OCI-LY7 (cell line): ENCODE data around the gene ZNF516. TPM values are rescaled to one million over a fixed set of nuclear protein-coding genes. Genes with fewer than 3 reads are reported as not detected.
A peak's percentile ranks its signal among the peaks of the same experiment; 100 is the strongest.

Source experiments
- BruUV-seq: library from RNA; stranded (reverse); fragments of 400-500 nt; replicated peaks from 2 replicates; lab custom pipeline; 2021; lab: Mats Ljungman, UMichigan
- CTCF ChIA-PET: fragments of 300-600 bp; sonication (Branson Sonifier 250); formaldehyde crosslinking; loops from one replicate; lab custom pipeline; 2022; ENCODE audit warnings: antibody characterized with exemption; ENCODE audit not compliant: unreplicated experiment; lab: Charles Lee
- POLR2A ChIA-PET: fragments of 300-600 bp; sonication (Branson Sonifier 250); formaldehyde crosslinking; loops from one replicate; lab custom pipeline; 2022; ENCODE audit warnings: antibody characterized with exemption; lab: Charles Lee
- DNase-seq: peaks from one replicate; pipeline ENCODE4 v3.0.0-alpha.2; 2015; ENCODE audit warnings: low spot score
- H2AFZ ChIP-seq: fragments of 200-600 bp; sonication (generic), shearing (Covaris generic); 2 replicates; pipeline ENCODE4 v1.6.1; 2014; ENCODE audit warnings: mild to moderate bottlenecking, antibody characterized with exemption, low read length, moderate library complexity
- H3K27ac ChIP-seq: fragments of 200-600 bp; sonication (generic); 2 replicates; pipeline ENCODE4 v1.5.1; 2014; ENCODE audit warnings: mixed run types, low read depth, mild to moderate bottlenecking, moderate library complexity, low read length, inconsistent platforms; ENCODE audit not compliant: poor library complexity, severe bottlenecking
- H3K36me3 ChIP-seq: fragments of 200-600 bp; sonication (generic); 2 replicates; pipeline ENCODE4 v1.6.1; 2014; ENCODE audit warnings: mild to moderate bottlenecking, antibody characterized with exemption, low read length, moderate library complexity, mixed read lengths; ENCODE audit not compliant: insufficient read depth
- H3K4me1 ChIP-seq: fragments of 200-600 bp; sonication (generic); 2 replicates; pipeline ENCODE4 v1.5.1; 2014; ENCODE audit warnings: mild to moderate bottlenecking, low read length; ENCODE audit not compliant: insufficient read depth, poor library complexity, severe bottlenecking
- H3K4me2 ChIP-seq: fragments of 200-600 bp; sonication (generic); 2 replicates; pipeline ENCODE4 v1.6.1; 2014; ENCODE audit warnings: mild to moderate bottlenecking, low read length
- H3K4me3 ChIP-seq: fragments of 200-600 bp; sonication (generic); 2 replicates; pipeline ENCODE4 v1.5.1; 2014; ENCODE audit warnings: mild to moderate bottlenecking, low read depth, low read length; ENCODE audit not compliant: poor library complexity, severe bottlenecking
- H3K79me2 ChIP-seq: fragments of 200-600 bp; sonication (generic); 2 replicates; pipeline ENCODE4 v1.6.1; 2016; ENCODE audit warnings: low read depth, mild to moderate bottlenecking, low read length, moderate library complexity, mixed read lengths; ENCODE audit not compliant: insufficient read depth
- H3K9me2 ChIP-seq: fragments of 200-600 bp; sonication (generic); 2 replicates; pipeline ENCODE4 v1.6.1; 2016; ENCODE audit warnings: mild to moderate bottlenecking, low read length, mixed read lengths; ENCODE audit not compliant: insufficient read depth
- H3K9me3 ChIP-seq: fragments of 200-600 bp; sonication (generic); 2 replicates; pipeline ENCODE4 v1.6.1; 2014; ENCODE audit warnings: mild to moderate bottlenecking, mixed run types, low read length, mixed read lengths
- H4K20me1 ChIP-seq: fragments of 200-600 bp; sonication (generic); 2 replicates; pipeline ENCODE4 v1.6.1; 2014; ENCODE audit warnings: mild to moderate bottlenecking, antibody characterized with exemption, low read length, moderate library complexity, mixed read lengths; ENCODE audit not compliant: insufficient read depth
- EZH2phosphoT487 ChIP-seq: fragments of 200-600 bp; sonication (generic); IDR thresholded peaks from 2 replicates; pipeline ENCODE4 v1.6.1; 2018; ENCODE audit warnings: low read depth, borderline replicate concordance, mild to moderate bottlenecking, mixed run types, antibody characterized with exemption, low read length, moderate library complexity, mixed read lengths
- intact Hi-C: fragments of 100-400 bp; cut with micrococcal nuclease; formaldehyde crosslinking; loops from one replicate; pipeline ENCODE4 v1.10.0; 2022; ENCODE audit not compliant: unreplicated experiment
- total RNA-seq, 2 experiments: library from RNA; depleted of rRNA in 1 of 2; stranded (reverse); fragments of >200 nt in 1 of 2; shearing (Covaris generic) in 1 of 2; gene quantifications; 2 replicates each; pipeline ENCODE4 v1.2.3, GENCODE V29; 2014 to 2022
- TF ChIP-seq, protein P1 (sequence below): fragments of 200-600 bp; sonication (generic); conservative IDR thresholded peaks from 2 replicates; pipeline ENCODE4 v1.5.1; 2014; ENCODE audit warnings: mild to moderate bottlenecking, antibody characterized with exemption, low read length, moderate library complexity, mixed read lengths

The ZNF516 gene
- total RNA-seq, 2 experiments from 2014 or later, result 16.2 to 32.3 TPM

DNA sequence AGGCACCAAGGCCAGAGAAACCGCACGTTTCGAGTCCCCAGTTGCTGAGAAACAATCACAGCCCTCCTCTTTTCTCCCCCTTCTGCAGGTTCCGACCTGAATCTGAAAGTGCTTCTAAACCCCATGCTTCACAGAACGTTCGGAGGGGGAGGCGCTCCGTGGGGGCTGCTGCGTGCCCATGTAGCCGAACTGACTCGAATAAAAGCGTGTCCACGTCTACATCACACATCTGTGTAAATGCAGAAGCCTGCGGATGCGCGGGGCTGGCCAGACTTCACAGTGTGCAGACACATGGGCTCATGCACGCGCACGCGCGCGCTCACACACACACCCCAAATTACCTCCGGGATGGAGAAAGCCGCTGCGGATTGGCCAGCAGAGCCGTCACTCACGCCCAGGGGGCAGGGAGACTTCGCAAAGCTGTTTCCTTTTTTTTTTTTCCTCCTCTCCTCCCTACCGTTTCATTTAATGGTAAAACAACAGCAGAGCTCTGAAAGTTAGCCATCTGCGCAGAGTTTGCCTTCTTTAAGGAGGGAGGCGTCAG is 2.3 kb downstream of the ZNF516 start:
- BruUV-seq, result TSS peak; percentile 42
- H2AFZ ChIP-seq, result no peak overlapping the region

DNA sequence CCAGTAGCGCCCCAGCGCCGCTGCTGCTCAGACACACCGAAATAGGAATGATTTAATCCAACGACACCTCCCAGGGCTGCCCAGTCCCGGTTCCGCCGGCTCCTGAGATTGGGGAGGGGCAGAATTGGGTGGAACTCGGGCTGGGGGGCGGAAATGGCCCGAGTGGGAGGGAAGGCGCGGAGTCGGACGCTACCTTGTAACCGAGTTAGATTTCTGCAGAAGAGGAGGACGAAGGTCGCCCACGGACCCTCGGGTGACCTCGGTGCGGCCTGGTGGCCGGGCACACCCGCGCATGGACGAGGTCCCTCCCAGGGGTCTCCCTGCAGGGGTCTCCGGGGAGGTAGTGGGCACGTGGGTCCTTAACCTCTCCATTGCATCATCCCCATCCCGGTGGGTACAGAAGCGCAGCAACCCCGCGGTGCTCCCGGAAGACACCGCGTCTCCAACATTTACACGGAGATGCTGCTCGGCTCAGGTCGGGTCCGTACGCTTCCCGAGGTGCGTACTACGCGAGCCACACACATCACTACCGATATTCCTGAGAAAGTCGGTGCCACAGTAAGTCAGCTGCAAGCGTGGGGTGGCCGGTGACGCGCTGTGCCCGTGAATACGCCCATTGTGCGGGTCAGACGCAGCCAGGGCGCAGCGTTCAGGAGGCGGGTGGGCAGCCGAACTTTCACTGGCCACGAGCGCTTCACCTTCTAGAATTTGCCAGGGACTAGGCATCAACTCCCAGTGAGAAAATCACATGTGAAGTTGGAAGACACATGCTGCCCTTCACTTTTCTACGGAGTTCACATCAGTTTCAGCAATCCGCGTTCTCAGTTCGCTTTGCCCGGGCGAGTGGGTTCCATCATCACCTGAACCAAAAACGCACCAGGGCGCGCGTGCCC is 3.0 kb downstream of the ZNF516 start:
- no peak overlapping the region for H2AFZ ChIP-seq
- ChIA-PET CTCF (no interaction called here), POLR2A (no interaction called here)
- intact Hi-C loops, result loop anchor here (10.0 kb wide), 3 partner anchors 473 to 1277 kb away; partner anchors contain the start of gene TSHZ1
- H3K36me3 ChIP-seq, result no peaks in the 10 kb centered on the region; the same call in 1 of the 2 replicates
- no peaks in the 10 kb centered on the region for H3K9me3 ChIP-seq
- H3K9me2 ChIP-seq, result no peaks in the 10 kb centered on the region
- no TSS peak for BruUV-seq
- peaks cover 41% of the 10 kb centered on the region for H3K4me1 ChIP-seq
- peaks cover 70% of the 10 kb centered on the region for H3K79me2 ChIP-seq
- peak; percentile 23 for DNase-seq
- peak overlapping the region; percentile 86 for H3K27ac ChIP-seq
- TF ChIP-seq, protein P1, sequence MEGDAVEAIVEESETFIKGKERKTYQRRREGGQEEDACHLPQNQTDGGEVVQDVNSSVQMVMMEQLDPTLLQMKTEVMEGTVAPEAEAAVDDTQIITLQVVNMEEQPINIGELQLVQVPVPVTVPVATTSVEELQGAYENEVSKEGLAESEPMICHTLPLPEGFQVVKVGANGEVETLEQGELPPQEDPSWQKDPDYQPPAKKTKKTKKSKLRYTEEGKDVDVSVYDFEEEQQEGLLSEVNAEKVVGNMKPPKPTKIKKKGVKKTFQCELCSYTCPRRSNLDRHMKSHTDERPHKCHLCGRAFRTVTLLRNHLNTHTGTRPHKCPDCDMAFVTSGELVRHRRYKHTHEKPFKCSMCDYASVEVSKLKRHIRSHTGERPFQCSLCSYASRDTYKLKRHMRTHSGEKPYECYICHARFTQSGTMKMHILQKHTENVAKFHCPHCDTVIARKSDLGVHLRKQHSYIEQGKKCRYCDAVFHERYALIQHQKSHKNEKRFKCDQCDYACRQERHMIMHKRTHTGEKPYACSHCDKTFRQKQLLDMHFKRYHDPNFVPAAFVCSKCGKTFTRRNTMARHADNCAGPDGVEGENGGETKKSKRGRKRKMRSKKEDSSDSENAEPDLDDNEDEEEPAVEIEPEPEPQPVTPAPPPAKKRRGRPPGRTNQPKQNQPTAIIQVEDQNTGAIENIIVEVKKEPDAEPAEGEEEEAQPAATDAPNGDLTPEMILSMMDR, result no peak
- TF ChIP-seq EZH2phosphoT487, result no peak
- H3K4me2 ChIP-seq, result peak overlapping the region; percentile 81
- H3K4me3 ChIP-seq, result peak overlapping the region; percentile 77
- H4K20me1 ChIP-seq, result peaks cover 25% of the 10 kb centered on the region; the same call in 1 of the 2 replicates

More for the DNA sequence above, 2.3 kb downstream of the ZNF516 start:
- peaks cover 23% of the 10 kb centered on the region; the same call in 1 of the 2 replicates for H4K20me1 ChIP-seq
- ChIA-PET CTCF (interaction anchor here (0.6 kb wide), 1 partner anchor 55 kb away, joined by 5 read pairs; no protein-coding TSS in a partner anchor), POLR2A (no interaction called here)
- intact Hi-C loops, result loop anchor here (10.0 kb wide), 3 partner anchors 472 to 1278 kb away; partner anchors contain the start of gene TSHZ1
- peak overlapping the region; percentile 77 for H3K4me3 ChIP-seq
- no peaks in the 10 kb centered on the region; the same call in 1 of the 2 replicates for H3K36me3 ChIP-seq
- peak; percentile 95 for DNase-seq
- H3K4me2 ChIP-seq, result peak overlapping the region; percentile 81
- peaks cover 64% of the 10 kb centered on the region for H3K79me2 ChIP-seq
- H3K27ac ChIP-seq, result peak overlapping the region; percentile 86
- TF ChIP-seq, protein P1, result no peak
- no peak for TF ChIP-seq EZH2phosphoT487
- no peaks in the 10 kb centered on the region for H3K9me2 ChIP-seq
- no peaks in the 10 kb centered on the region for H3K9me3 ChIP-seq
- peaks cover 41% of the 10 kb centered on the region for H3K4me1 ChIP-seq
